NB4 (cell line): Measurements from ENCODE around the gene RHBDD3.

Experiments
- DNase-seq: peaks from one replicate; pipeline ENCODE4 v3.0.0; 2010; ENCODE audit warnings: low read depth
- H3K4me3 ChIP-seq: one replicate; pipeline ENCODE4 v1.5.1; 2011; ENCODE audit warnings: mild to moderate bottlenecking, low read depth, low read length, moderate library complexity
- CTCF ChIP-seq: IDR thresholded peaks from one replicate; pipeline ENCODE4 v1.5.1; 2012; ENCODE audit warnings: low read depth, low read length
- MYC ChIP-seq: IDR thresholded peaks from 2 replicates; pipeline ENCODE4 v1.6.1; 2011; ENCODE audit warnings: low read depth, low read length
- POLR2A ChIP-seq: IDR thresholded peaks from 2 replicates; pipeline ENCODE4 v1.6.1; 2011; ENCODE audit warnings: mild to moderate bottlenecking; ENCODE audit not compliant: insufficient read length; ENCODE audit errors: extremely low read depth
- TF ChIP-seq, protein P1 (sequence below): IDR thresholded peaks from 2 replicates; pipeline ENCODE4 v1.6.1; 2011; ENCODE audit warnings: low read depth, low read length

The RHBDD3 gene

DNA sequence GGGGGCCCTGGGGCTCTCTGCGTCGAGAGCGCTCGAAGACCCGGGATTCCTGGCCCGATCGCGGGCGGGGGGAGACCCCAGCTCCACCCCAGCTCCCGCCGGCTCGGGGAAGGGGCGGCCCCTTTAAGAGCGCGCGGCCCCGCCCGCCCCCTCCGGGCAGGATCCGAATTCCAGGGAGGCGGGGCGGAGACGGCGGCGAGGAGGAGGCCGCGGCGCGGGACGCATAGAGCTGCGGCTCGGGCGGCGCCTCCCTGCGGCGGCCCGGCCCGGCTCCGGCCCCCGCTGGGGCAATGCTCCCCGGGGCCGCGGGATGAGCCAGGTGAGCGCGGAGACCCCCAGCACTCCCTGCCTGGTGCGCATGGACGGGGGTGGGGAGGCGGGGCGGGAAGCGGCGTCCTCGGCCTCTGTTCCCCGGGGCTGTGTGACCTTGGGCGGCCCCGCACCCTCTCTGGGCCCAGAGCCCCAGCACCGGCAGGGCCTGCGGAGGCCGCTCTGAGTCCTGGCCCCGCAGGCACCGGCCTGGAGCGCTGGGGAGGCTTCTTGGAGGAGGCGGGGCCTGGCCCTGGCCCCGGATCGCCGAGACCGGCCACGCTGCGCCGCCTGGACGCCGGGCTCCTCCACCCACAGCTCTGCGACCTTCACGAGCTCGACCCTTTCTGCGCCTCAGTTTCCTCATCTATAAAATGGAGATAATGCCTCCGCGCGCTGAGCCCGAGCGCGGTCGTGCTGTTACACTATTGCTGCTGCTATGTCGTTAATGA is 39.2 kb upstream of the RHBDD3 start:
- peak overlapping the region; percentile 54 for H3K4me3 ChIP-seq
- DNase-seq, result peak; percentile 78
- TF ChIP-seq, protein P1, sequence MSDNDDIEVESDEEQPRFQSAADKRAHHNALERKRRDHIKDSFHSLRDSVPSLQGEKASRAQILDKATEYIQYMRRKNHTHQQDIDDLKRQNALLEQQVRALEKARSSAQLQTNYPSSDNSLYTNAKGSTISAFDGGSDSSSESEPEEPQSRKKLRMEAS, result no peak
- TF ChIP-seq POLR2A, result no peak
- no peak for TF ChIP-seq MYC

DNA sequence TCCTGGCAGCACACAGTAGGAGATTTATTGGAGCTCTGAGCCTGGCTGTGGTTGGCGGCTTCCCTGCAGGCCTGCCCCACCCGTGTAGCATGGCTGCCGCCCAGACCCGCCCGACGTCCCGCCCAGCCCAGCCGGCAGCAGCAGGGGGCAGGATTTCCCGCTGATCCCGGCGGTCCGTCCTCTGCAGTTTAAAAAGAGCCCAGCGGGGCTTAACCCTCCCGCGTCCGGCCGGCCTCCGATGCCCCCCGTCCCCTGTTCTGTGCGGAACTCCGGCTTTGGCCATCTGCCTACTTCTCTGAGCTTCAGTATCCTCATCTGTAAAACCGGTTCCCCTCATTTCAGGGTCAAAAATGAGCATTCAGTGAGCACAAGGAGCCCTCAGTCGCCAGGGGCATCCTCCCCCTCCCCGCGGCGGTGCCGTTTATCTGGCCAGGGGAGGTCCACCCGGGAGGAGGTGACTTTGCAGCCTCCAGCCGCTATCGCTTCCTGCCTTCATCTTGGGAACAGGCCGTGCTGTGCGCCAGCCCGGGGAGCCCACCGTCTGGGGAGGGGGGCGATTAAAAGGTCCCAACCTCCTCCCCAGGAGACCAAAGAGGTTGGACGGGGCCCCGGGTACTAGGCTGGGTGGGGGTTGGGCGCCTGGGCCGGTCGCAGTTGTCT is 38.5 kb upstream of the RHBDD3 start, which contains the start of gene GAS2L1:
Gene GAS2L1 (plus strand): TSS at position 476 of the 660 bp plus-strand sequence. CDS start 1,456 bp downstream, outside the sequence.
- DNase-seq, result peak; percentile 84
- TF ChIP-seq CTCF, result peak; percentile 29
- TF ChIP-seq POLR2A, result no peak
- TF ChIP-seq MYC, result peak; percentile 52; the same call in 1 of the 2 replicates
- TF ChIP-seq, protein P1, result 0 out of 2 replicates have a peak, but pooled peaks have one; percentile 15
- peak within 1 kb of the TSS; percentile 54 for H3K4me3 ChIP-seq

DNA sequence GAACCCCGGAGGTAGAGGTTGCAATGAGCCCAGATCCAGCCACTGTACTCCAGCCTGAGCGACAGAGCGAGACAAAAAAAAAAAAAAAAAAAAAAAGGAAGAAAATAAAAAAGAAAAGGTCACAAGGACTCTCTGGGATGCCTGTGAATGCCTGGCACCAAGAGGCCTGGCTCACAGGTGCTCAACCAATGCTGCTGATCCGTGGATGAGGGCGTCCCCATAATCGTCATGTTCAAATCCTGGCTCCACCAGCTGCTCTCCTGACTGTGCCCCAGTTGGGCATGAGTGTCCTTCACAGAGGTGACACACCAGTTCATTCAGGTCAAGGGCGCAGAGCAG is 38.0 kb upstream of the RHBDD3 start:
- TF ChIP-seq CTCF (no peak), POLR2A (no peak), MYC (no peak)
- TF ChIP-seq, protein P1, result no peak
- H3K4me3 ChIP-seq, result no peak overlapping the region
- DNase-seq, result no peak

- H3K4me3 ChIP-seq, result no peak overlapping the region
- no peak for DNase-seq
- TF ChIP-seq MYC, result no peak
- TF ChIP-seq CTCF, result no peak
- TF ChIP-seq, protein P1, result no peak
- no peak for TF ChIP-seq POLR2A
Observed at GRCh38 chr22:29302681-29303465, 35.1 kb upstream of the RHBDD3 start.

- no peak overlapping the region for H3K4me3 ChIP-seq
- TF ChIP-seq POLR2A (no peak), MYC (no peak), CTCF (no peak)
- TF ChIP-seq, protein P1, result no peak
- DNase-seq, result no peak
Observed at GRCh38 chr22:29302402-29302680, 34.6 kb upstream of the RHBDD3 start.

DNA sequence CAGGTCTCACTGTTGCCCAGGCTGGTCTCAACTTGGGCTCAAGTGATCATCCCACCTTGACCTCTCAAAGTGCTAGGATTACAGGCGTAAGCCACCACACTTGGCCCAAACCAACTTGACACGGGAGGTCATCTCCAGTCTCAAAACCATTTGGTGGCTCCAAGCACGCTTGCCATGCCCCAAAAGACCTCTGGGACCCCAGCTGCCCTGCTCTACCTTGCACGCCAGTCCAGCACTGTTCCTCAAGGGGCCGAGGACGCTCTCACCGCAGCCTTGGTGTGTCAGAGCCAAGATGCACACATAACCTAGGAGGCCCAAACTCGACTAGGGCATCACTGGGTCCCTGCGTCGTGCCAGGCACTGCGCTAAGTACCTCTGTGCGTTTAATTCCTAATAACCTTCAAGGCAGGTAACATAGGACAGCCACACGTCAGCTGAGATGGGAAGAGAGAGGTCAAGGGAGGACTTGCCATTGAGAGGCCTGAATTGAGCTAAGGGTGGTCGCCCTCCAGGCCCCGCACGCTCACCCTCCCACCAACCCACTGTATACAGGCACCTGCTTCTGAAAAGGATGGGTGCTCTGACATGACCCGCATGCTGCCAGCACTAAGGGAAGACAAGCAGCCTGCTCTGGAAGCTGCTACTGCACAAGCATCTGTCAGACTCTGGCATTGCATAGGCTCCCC is 34.1 kb upstream of the RHBDD3 start:
- no peak for TF ChIP-seq MYC
- TF ChIP-seq, protein P1, result no peak
- no peak for TF ChIP-seq CTCF
- no peak for TF ChIP-seq POLR2A
- H3K4me3 ChIP-seq, result no peak overlapping the region
- peak; percentile 27 for DNase-seq
